HG03460 (cell line): Measurements from ENCODE around the gene ALG2.
"Not testable (repeated sequence)": the region's sequence is repeated elsewhere in the genome, so short reads cannot be mapped to it uniquely, and the experiment has no call there.

Source experiments
- ATAC-seq: cut with Tn5 transposase; IDR thresholded peaks from one replicate; pipeline ENCODE4 v1.9.1; 2021; ENCODE audit not compliant: unreplicated experiment

Gene ALG2

GRCh38 chr9:99239341-99240060 is 17.8 kb upstream of the ALG2 start:
- no peak for ATAC-seq

GRCh38 chr9:99238331-99238730 is 16.6 kb upstream of the ALG2 start:
- ATAC-seq: no peak

GRCh38 chr9:99237849-99238248 is 16.1 kb upstream of the ALG2 start:
- ATAC-seq: not testable (repeated sequence)

- no peak for ATAC-seq
Observed at GRCh38 chr9:99237356-99237755, 15.6 kb upstream of the ALG2 start.

GRCh38 chr9:99235926-99236634 is 14.3 kb upstream of the ALG2 start:
- peak; percentile 94 for ATAC-seq

GRCh38 chr9:99235069-99235468 is 13.3 kb upstream of the ALG2 start:
- no peak for ATAC-seq

GRCh38 chr9:99234618-99235017 is 12.9 kb upstream of the ALG2 start:
- no peak for ATAC-seq

GRCh38 chr9:99231711-99232110 is 10.0 kb upstream of the ALG2 start:
- ATAC-seq: no peak

- ATAC-seq: no peak
Observed at GRCh38 chr9:99230206-99230605, 8.5 kb upstream of the ALG2 start.

- ATAC-seq: no peak
Observed at GRCh38 chr9:99226054-99226453, 4.3 kb upstream of the ALG2 start.

GRCh38 chr9:99224445-99224844 is 2.7 kb upstream of the ALG2 start:
- no peak for ATAC-seq

GRCh38 chr9:99222416-99223270 is 901 bp upstream of the ALG2 start:
- peak; percentile 25 for ATAC-seq

GRCh38 chr9:99221266-99221620 is 499 bp downstream of the ALG2 start:
- no peak for ATAC-seq

- no peak for ATAC-seq
Observed at GRCh38 chr9:99220011-99220410, 1.7 kb downstream of the ALG2 start.

- no peak for ATAC-seq
Observed at GRCh38 chr9:99216073-99216472, 5.7 kb downstream of the ALG2 start.

- ATAC-seq: no peak
Observed at GRCh38 chr9:99213197-99213596, 8.5 kb downstream of the ALG2 start.

- ATAC-seq: no peak
Observed at GRCh38 chr9:99211746-99212145, 10.0 kb downstream of the ALG2 start.

GRCh38 chr9:99210572-99210971 is 11.2 kb downstream of the ALG2 start:
- ATAC-seq: no peak

- ATAC-seq: no peak
Observed at GRCh38 chr9:99201603-99202002, 20.1 kb downstream of the ALG2 start.

- ATAC-seq: no peak
Observed at GRCh38 chr9:99199938-99200539, 21.7 kb downstream of the ALG2 start.

GRCh38 chr9:99197987-99198386 is 23.8 kb downstream of the ALG2 start:
- no peak for ATAC-seq
